Activated T-helper 17 cell treated with anti-CD3 and anti-CD28 coated beads, Interleukin-2, amount 50 U/mL, for 72 hours (primary cell): ENCODE results near the gene RPL28. TPM values are rescaled to one million over a fixed set of nuclear protein-coding genes. Genes with fewer than 3 reads are reported as not detected.

Experiments
- ATAC-seq: fragments of 150-1000 bp; cut with Tn5 transposase; replicated peaks from 2 replicates; pipeline ENCODE4 v1.10.0; 2021; ENCODE audit warnings: mild to moderate bottlenecking, moderate library complexity
- H3K27ac Mint-ChIP-seq: one replicate; pipeline ENCODE4 v1.8.0; 2022; ENCODE audit warnings: mixed read lengths
- H3K27me3 Mint-ChIP-seq: one replicate; pipeline ENCODE4 v1.8.0; 2022; ENCODE audit warnings: mixed read lengths
- H3K36me3 Mint-ChIP-seq: one replicate; pipeline ENCODE4 v1.8.0; 2022; ENCODE audit warnings: low read depth, mild to moderate bottlenecking, mixed read lengths
- H3K4me1 Mint-ChIP-seq: one replicate; pipeline ENCODE4 v1.8.0; 2022; ENCODE audit warnings: mixed read lengths
- H3K4me3 Mint-ChIP-seq: one replicate; pipeline ENCODE4 v1.8.0; 2022; ENCODE audit warnings: mild to moderate bottlenecking, mixed read lengths
- H3K9me3 Mint-ChIP-seq: one replicate; pipeline ENCODE4 v1.8.0; 2022; ENCODE audit warnings: mixed read lengths
- total RNA-seq, 2 donors: library from RNA; stranded (reverse); gene quantifications; one replicate each; pipeline ENCODE4 v1.2.3, GENCODE V29; 2022

The RPL28 gene
- total RNA-seq = 1,000 to 10,000 TPM; 2,155 to 2,438 TPM

GRCh38 chr19:55385724-55386492 is at the start of gene RPL28:
Gene RPL28, plus strand, starts transcription at chr19:55385932. Its CDS starts 426 bp downstream, at chr19:55386358.
- Mint-ChIP-seq H3K27me3 (no peaks in the 10 kb centered on the region), H3K27ac (peak within 1 kb of the TSS; percentile 100), H3K9me3 (no peaks in the 10 kb centered on the region), H3K4me3 (peak within 1 kb of the TSS; percentile 100), H3K36me3 (peaks cover 59% of the 10 kb centered on the region), H3K4me1 (peaks cover 26% of the 10 kb centered on the region)
- peak; percentile 81 for ATAC-seq

DNA sequence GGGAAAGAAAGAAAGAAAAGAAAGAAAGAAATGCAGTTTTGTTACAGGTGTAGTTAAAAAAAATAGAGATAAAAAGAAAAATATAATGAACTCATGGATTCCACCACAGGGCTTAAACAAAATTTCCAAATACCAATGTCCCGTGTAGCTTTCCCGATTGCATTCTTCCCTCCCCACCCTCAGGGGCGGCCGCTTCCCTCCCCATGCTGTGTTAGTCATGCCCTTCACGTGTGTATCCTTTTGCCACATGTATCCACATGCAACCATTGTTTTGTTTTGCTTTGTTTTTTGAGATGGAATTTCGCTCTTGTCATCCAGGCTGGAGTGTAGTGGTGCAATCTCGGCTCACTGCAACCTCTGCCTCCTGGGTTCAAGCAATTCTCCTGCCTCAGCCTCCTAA is 49.6 kb upstream of the RPL28 start:
- Mint-ChIP-seq H3K9me3 (no peaks in the 10 kb centered on the region), H3K27me3 (peaks cover 8% of the 10 kb centered on the region), H3K4me3 (no peak overlapping the region), H3K4me1 (peaks cover 5% of the 10 kb centered on the region), H3K27ac (no peak overlapping the region), H3K36me3 (peaks cover 12% of the 10 kb centered on the region)
- no peak for ATAC-seq

DNA sequence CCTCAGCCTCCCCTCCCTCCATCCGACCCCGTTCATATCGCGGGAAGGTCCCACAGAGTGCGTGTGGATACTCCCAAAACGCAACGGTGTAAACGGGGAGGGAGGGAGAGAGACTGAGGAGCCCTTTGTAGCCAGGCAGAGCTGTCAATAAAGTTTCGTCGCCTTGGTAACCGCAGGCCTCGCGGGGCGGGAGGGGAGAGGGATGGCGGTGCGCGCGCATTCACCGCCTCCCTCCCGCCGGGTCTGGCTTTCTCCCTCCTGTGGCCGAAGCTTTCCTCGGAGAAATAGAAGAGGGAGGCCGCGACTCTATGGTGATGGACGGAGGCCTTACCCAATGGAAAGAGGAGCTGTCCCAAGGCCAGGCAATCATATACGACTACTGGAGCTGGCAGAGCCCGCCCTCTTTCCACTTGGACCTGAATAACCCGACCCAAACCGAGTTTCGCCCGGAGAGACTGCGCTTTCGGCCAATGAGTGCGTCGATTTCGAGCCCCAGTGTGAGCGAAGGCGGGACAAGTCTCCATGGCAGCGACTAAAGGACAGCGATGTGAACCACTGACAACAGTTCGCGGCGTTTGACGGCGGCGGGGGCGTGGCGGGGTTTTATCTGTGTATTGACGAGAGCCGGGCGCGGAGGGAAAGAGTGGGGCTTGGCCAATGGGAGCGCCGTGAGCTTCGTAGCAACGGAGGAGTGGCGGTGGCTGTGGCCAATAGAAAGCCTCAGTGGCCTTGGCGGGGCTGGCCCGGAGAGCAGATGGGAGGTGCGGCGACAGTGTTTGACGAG is 46.4 kb upstream of the RPL28 start, which contains the start of gene KMT5C:
TSS of gene KMT5C (plus strand) at position 772 of the 784 bp plus-strand sequence. CDS start 2,061 bp downstream, outside the sequence.
- Mint-ChIP-seq H3K27ac (peak within 1 kb of the TSS; percentile 99), H3K9me3 (no peaks in the 10 kb centered on the region), H3K27me3 (peaks cover 3% of the 10 kb centered on the region), H3K4me1 (peaks cover 10% of the 10 kb centered on the region), H3K4me3 (peak within 1 kb of the TSS; percentile 89), H3K36me3 (peaks cover 21% of the 10 kb centered on the region)
- ATAC-seq = peak; percentile 86

DNA sequence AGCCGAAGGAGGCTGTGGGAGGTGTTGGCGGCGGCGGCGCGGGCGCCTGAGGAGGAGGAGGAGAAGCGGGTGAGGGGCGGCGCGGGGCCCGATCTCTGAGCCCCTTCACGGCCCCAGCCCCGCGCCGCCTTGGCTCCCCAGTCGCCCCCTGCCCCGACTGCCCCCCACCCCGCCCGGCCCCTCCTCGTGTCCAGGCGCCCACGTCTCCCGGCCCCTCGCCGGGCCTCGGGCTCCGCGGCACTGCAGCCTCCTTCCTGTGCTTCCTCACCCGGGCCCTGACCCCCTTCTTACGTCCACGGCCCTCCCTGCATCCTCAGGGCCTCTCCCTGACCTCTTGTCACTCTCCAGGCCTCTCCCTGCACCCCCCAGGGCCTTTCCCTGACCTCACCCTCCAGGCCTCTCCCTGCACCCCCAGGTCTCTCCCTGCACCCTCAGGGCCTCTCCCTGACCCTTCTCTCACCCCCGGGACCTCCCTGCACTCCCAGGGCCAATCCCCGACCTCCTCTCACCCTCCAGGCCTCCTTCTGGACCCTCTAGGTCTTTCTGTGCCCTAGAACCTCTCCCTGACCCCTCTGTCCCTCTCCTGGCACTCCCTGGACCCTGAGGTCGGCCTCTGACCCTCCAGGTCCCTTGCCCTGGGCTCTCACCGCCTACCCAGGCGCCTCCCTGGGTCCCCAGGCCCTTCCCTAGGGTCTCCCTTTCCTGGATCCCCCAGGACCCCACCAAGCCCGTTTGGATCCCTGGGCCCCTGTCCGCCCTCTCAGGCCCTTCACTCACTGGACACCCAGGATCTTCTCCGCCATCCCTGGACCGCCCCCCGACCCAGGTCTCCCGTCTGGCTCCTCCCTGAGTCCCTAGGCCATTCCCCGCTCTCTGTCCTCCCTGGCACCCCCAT is 45.6 kb upstream of the RPL28 start:
- Mint-ChIP-seq H3K4me1 (peaks cover 10% of the 10 kb centered on the region), H3K27me3 (peaks cover 3% of the 10 kb centered on the region), H3K36me3 (peaks cover 28% of the 10 kb centered on the region), H3K27ac (peak overlapping the region; percentile 99), H3K9me3 (no peaks in the 10 kb centered on the region), H3K4me3 (peak overlapping the region; percentile 89)
- ATAC-seq = no peak

DNA sequence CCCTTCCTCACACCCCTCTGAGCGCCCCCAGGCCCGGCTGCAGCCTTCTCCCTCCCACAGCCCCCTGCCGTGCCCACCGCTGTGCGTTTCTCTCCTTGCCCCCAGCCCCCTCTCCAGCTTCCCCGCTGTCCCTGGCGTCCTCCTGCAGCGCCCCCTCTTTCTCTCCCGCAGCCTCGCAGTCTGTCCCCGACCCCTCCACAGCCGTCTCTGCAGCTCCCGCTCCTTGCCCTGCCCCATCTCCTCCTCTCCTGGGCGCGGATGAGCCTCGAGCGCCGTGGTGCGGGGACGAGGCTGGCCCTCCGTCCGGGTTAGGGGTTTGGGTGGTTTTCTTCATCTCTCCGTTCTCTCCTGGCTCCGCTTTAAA is 45.0 kb upstream of the RPL28 start:
- Mint-ChIP-seq H3K27me3 (peaks cover 3% of the 10 kb centered on the region), H3K4me3 (peak overlapping the region; percentile 89)

GRCh38 chr19:55341171-55341588 is 44.6 kb upstream of the RPL28 start:
- H3K36me3 Mint-ChIP-seq = peaks cover 32% of the 10 kb centered on the region
- H3K9me3 Mint-ChIP-seq = no peaks in the 10 kb centered on the region
- ATAC-seq = no peak
- peaks cover 10% of the 10 kb centered on the region for H3K4me1 Mint-ChIP-seq
- H3K27me3 Mint-ChIP-seq = peaks cover 3% of the 10 kb centered on the region
- peak overlapping the region; percentile 99 for H3K27ac Mint-ChIP-seq
- H3K4me3 Mint-ChIP-seq = peak overlapping the region; percentile 89

More for the DNA sequence above, 45.0 kb upstream of the RPL28 start:
- no peak for ATAC-seq
- Mint-ChIP-seq H3K4me1 (peaks cover 10% of the 10 kb centered on the region), H3K9me3 (no peaks in the 10 kb centered on the region), H3K27ac (peak overlapping the region; percentile 99), H3K36me3 (peaks cover 32% of the 10 kb centered on the region)

DNA sequence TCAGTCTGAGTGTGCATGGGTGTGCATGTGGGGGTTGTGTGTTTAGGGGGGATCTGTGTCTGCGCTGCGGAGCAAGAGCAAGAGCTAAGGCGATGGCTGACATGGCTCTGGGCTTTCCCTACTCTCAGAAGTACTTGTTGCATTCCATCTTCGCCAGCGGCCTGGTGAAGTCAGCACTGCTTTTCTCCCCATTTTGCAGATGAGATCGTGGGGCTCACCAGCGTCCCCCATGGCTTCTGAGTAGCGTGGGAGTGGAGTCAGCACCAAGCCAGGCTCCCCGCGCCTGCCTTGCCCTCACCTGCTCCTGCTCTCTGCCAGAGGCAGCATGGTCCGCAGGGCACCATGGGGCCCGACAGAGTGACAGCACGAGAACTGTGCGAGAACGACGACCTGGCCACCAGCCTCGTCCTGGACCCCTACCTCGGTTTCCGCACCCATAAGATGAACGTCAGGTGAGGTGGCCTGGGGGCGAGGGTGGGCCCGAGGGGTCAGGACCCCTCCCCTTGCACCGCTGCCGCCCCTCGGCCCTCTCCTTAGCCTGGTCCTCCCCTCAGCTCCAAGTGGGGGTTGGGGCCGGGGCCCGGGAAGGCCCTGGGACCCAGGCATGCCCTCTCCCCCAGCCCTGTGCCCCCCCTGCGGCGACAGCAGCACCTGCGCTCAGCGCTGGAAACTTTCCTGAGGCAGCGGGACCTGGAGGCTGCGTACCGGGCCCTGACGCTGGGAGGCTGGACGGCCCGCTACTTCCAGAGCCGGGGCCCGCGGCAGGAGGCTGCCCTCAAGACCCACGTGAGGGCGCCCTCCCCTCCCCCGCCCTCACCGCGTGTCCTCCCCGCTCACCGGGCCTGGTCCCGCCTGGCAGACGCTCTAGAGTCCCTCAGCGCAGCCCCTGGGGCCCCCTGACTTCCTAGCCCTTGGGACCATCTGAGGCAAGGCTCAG is 43.9 kb upstream of the RPL28 start:
- Mint-ChIP-seq H3K4me3 (peak overlapping the region; percentile 89), H3K36me3 (peaks cover 32% of the 10 kb centered on the region), H3K4me1 (peaks cover 10% of the 10 kb centered on the region), H3K27ac (peak overlapping the region; percentile 99), H3K27me3 (peaks cover 3% of the 10 kb centered on the region), H3K9me3 (no peaks in the 10 kb centered on the region)
- ATAC-seq = no peak

- Mint-ChIP-seq H3K9me3 (no peaks in the 10 kb centered on the region), H3K4me1 (peaks cover 5% of the 10 kb centered on the region), H3K36me3 (peaks cover 24% of the 10 kb centered on the region), H3K4me3 (no peak overlapping the region), H3K27me3 (no peaks in the 10 kb centered on the region), H3K27ac (no peak overlapping the region)
- ATAC-seq = no peak
Measured at GRCh38 chr19:55344444-55344843, 41.3 kb upstream of the RPL28 start.

GRCh38 chr19:55345101-55345817 is 40.5 kb upstream of the RPL28 start:
- Mint-ChIP-seq H3K27ac (no peak overlapping the region), H3K36me3 (peaks cover 20% of the 10 kb centered on the region), H3K4me3 (no peak overlapping the region), H3K27me3 (no peaks in the 10 kb centered on the region), H3K4me1 (peaks cover 5% of the 10 kb centered on the region), H3K9me3 (no peaks in the 10 kb centered on the region)
- no peak for ATAC-seq

- H3K27me3 Mint-ChIP-seq = peaks cover under 1% of the 10 kb centered on the region
- peaks cover 5% of the 10 kb centered on the region for H3K4me1 Mint-ChIP-seq
- ATAC-seq = no peak
- H3K36me3 Mint-ChIP-seq = peaks cover 20% of the 10 kb centered on the region
- no peak overlapping the region for H3K27ac Mint-ChIP-seq
- H3K4me3 Mint-ChIP-seq = no peak overlapping the region
- H3K9me3 Mint-ChIP-seq = no peaks in the 10 kb centered on the region
Measured at GRCh38 chr19:55345818-55346724, 39.7 kb upstream of the RPL28 start.

DNA sequence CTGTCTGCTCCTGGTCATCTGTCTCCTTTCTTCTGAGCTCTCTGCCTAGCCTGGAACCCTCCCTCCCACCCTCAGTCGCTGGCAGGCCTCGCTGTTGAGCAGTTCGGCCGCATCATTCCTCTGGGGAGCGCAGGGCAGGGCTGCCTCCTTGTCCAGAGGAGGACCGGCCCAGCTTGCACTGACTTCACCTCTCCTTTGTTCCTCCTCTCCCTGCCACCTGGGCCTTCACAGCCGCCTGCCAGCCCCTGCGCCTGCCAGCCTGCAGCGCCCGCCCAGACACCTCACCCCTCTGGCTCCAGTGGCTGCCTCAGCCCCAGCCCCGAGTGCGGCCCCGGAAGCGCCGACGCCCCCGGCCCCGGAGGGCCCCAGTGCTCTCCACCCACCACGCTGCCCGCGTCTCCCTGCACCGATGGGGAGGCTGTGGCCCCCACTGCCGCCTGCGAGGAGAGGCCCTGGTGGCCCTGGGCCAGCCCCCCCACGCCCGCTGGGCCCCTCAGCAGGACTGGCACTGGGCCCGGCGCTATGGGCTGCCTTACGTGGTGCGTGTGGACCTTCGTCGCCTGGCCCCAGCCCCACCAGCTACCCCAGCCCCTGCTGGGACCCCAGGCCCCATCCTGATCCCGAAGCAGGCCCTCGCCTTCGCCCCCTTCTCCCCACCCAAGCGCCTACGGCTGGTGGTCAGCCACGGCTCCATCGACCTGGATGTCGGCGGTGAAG is 38.8 kb upstream of the RPL28 start:
- no peak overlapping the region for H3K27ac Mint-ChIP-seq
- no peak overlapping the region for H3K4me3 Mint-ChIP-seq
- ATAC-seq = no peak
- no peaks in the 10 kb centered on the region for H3K9me3 Mint-ChIP-seq
- peaks cover 20% of the 10 kb centered on the region for H3K36me3 Mint-ChIP-seq
- H3K4me1 Mint-ChIP-seq = peaks cover 7% of the 10 kb centered on the region
- peaks cover 9% of the 10 kb centered on the region for H3K27me3 Mint-ChIP-seq
